Mesenchymal stem cell (in vitro differentiated cells and primary cell): ENCODE data around the gene GABPB1.

Experiments used
- DNase-seq: peaks from one replicate; pipeline ENCODE4 v3.0.0-alpha.2; 2013
- H2AFZ ChIP-seq: one replicate; pipeline ENCODE4 v1.6.1; 2013; ENCODE audit warnings: low read depth, mild to moderate bottlenecking, control low read depth, inconsistent platforms, low read length, moderate library complexity
- H2AK5ac ChIP-seq: 2 replicates; pipeline ENCODE4 v1.6.1; 2013; ENCODE audit warnings: low read length, moderate library complexity, mild to moderate bottlenecking, inconsistent platforms; ENCODE audit not compliant: severe bottlenecking
- H2BK120ac ChIP-seq: one replicate; pipeline ENCODE4 v1.6.1; 2013; ENCODE audit warnings: low read depth, mild to moderate bottlenecking, inconsistent platforms, low read length, moderate library complexity
- H2BK12ac ChIP-seq, 2 experiments: one replicate each; pipeline ENCODE4 v1.6.1; 2013; ENCODE audit warnings: inconsistent platforms in 2 of 2, low read length in 2 of 2, mild to moderate bottlenecking in 2 of 2, moderate library complexity in 2 of 2, control low read depth in 1 of 2
- H2BK15ac ChIP-seq: one replicate; pipeline ENCODE4 v1.6.1; 2013; ENCODE audit warnings: mild to moderate bottlenecking, low read depth, inconsistent platforms; ENCODE audit not compliant: poor library complexity, severe bottlenecking
- H2BK5ac ChIP-seq: 2 replicates; pipeline ENCODE4 v1.6.1; 2013; ENCODE audit warnings: low read depth, mild to moderate bottlenecking, low read length, control low read depth, inconsistent platforms; ENCODE audit not compliant: poor library complexity, severe bottlenecking
- H3K14ac ChIP-seq, 2 experiments: one replicate each; pipeline ENCODE4 v1.6.1; 2013; ENCODE audit warnings: inconsistent platforms in 2 of 2, low read length in 2 of 2, control low read depth in 1 of 2, mild to moderate bottlenecking in 1 of 2, moderate library complexity in 1 of 2
- H3K18ac ChIP-seq, 2 experiments: one replicate each; pipeline ENCODE4 v1.6.1; 2013; ENCODE audit warnings: inconsistent platforms in 2 of 2, low read length in 2 of 2, control low read depth in 1 of 2, low read depth in 1 of 2, mild to moderate bottlenecking in 1 of 2
- H3K23ac ChIP-seq, 2 experiments: one replicate each; pipeline ENCODE4 v1.6.1; 2013; ENCODE audit warnings: inconsistent platforms in 2 of 2, low read length in 2 of 2, mild to moderate bottlenecking in 2 of 2, moderate library complexity in 2 of 2, control low read depth in 1 of 2
- H3K27ac ChIP-seq: 2 replicates; pipeline ENCODE4 v1.5.1; 2013; ENCODE audit warnings: mild to moderate bottlenecking, moderate library complexity, low read length, control low read depth, inconsistent platforms; ENCODE audit not compliant: poor library complexity, severe bottlenecking
- H3K27me3 ChIP-seq, 2 experiments: 2 replicates each; pipeline versions ENCODE4 v1.6.1 to v1.7.0; 2013; ENCODE audit warnings: low read length in 2 of 2, mild to moderate bottlenecking in 2 of 2, moderate library complexity in 2 of 2, control low read depth in 1 of 2, inconsistent platforms in 1 of 2; ENCODE audit not compliant: control insufficient read depth in 1 of 2, insufficient read depth in 1 of 2
- H3K36me3 ChIP-seq, 2 experiments: 2 replicates each; pipeline versions ENCODE4 v1.6.1 to v1.7.0; 2013; ENCODE audit warnings: low read length in 2 of 2, control low read depth in 1 of 2, inconsistent platforms in 1 of 2, low read depth in 1 of 2, mild to moderate bottlenecking in 1 of 2; ENCODE audit not compliant: insufficient read depth in 2 of 2, control insufficient read depth in 1 of 2
- H3K4ac ChIP-seq, 2 experiments: one replicate each; pipeline ENCODE4 v1.6.1; 2013; ENCODE audit warnings: inconsistent platforms in 2 of 2, low read length in 2 of 2, mild to moderate bottlenecking in 2 of 2, moderate library complexity in 2 of 2, control low read depth in 1 of 2, low read depth in 1 of 2
- H3K4me1 ChIP-seq: 2 replicates; pipeline ENCODE4 v1.6.1; 2013; ENCODE audit warnings: low read depth, low read length, control low read depth; ENCODE audit not compliant: control insufficient read depth, insufficient read depth
- H3K4me2 ChIP-seq: 2 replicates; pipeline ENCODE4 v1.6.1; 2013; ENCODE audit warnings: low read length, mild to moderate bottlenecking, inconsistent platforms; ENCODE audit not compliant: poor library complexity, severe bottlenecking
- H3K4me3 ChIP-seq, 2 experiments: 2 replicates each; pipeline versions ENCODE4 v1.5.1 to v1.7.0; 2013; ENCODE audit warnings: low read length in 2 of 2, mild to moderate bottlenecking in 2 of 2, control low read depth in 1 of 2, low read depth in 1 of 2; ENCODE audit not compliant: insufficient read depth in 1 of 2
- H3K79me1 ChIP-seq: replicated peaks from 2 replicates; pipeline ENCODE4 v1.6.1; 2013; ENCODE audit warnings: mild to moderate bottlenecking, control low read depth, low read length, inconsistent platforms; ENCODE audit not compliant: poor library complexity, severe bottlenecking
- H3K9ac ChIP-seq: 2 replicates; pipeline ENCODE4 v1.7.0; 2013; ENCODE audit warnings: mild to moderate bottlenecking, low read length, moderate library complexity
- H3K9me3 ChIP-seq: 2 replicates; pipeline ENCODE4 v1.7.0; 2013; ENCODE audit warnings: mild to moderate bottlenecking, low read length; ENCODE audit not compliant: control insufficient read depth
- H4K8ac ChIP-seq: one replicate; pipeline ENCODE4 v1.6.1; 2013; ENCODE audit warnings: inconsistent platforms, mild to moderate bottlenecking, low read length, moderate library complexity
- H4K91ac ChIP-seq: one replicate; pipeline ENCODE4 v1.6.1; 2013; ENCODE audit warnings: mild to moderate bottlenecking, low read length, inconsistent platforms
- WGBS: methylation state at CpG from one replicate; pipeline ENCODE4 v1.1.7; 2013; ENCODE audit warnings: mixed read lengths; 5-methylcytosine and 5-hydroxymethylcytosine counted together

The GABPB1 gene

GRCh38 chr15:50363612-50364011 lies 8.6 kb upstream of the GABPB1 start:
- H2BK120ac ChIP-seq = no peak overlapping the region
- no peak overlapping the region for H3K23ac ChIP-seq
- H3K18ac ChIP-seq = no peak overlapping the region
- H3K27ac ChIP-seq = no peak overlapping the region
- peaks cover 12 to 63% of the 10 kb centered on the region in 2 experiments for H3K36me3 ChIP-seq
- no peak overlapping the region for H2BK5ac ChIP-seq
- H3K4me1 ChIP-seq = no peaks in the 10 kb centered on the region
- H3K9ac ChIP-seq = no peak overlapping the region
- H3K79me1 ChIP-seq = peaks cover 20% of the 10 kb centered on the region
- no peak overlapping the region for H3K4me2 ChIP-seq
- no peak for DNase-seq
- no peak overlapping the region for H2AK5ac ChIP-seq
- H4K91ac ChIP-seq = no peak overlapping the region
- H3K4me3 ChIP-seq = no peak overlapping the region
- no peak overlapping the region for H2BK15ac ChIP-seq
- no peak overlapping the region for H3K14ac ChIP-seq
- H3K4ac ChIP-seq = no peak overlapping the region
- H4K8ac ChIP-seq = no peak overlapping the region
- 100% methylated on average over 2 of the region's 2 CpGs for WGBS
- no peak overlapping the region for H2AFZ ChIP-seq
- no peak overlapping the region for H2BK12ac ChIP-seq
- H3K27me3 ChIP-seq = no peaks in the 10 kb centered on the region
- no peaks in the 10 kb centered on the region for H3K9me3 ChIP-seq

- Histone ChIP-seq H2BK120ac (no peak overlapping the region), H2BK12ac (no peak overlapping the region), H3K9me3 (no peaks in the 10 kb centered on the region), H3K18ac (no peak overlapping the region), H4K91ac (peak overlapping the region; percentile 46), H3K27me3 (no peaks in the 10 kb centered on the region), H3K14ac (no peak overlapping the region), H4K8ac (no peak overlapping the region), H2AK5ac (no peak overlapping the region), H3K9ac (no peak overlapping the region), H3K4me3 (no peak overlapping the region), H3K23ac (no peak overlapping the region), H3K27ac (no peak overlapping the region), H3K36me3 (peaks cover 12 to 68% of the 10 kb centered on the region in 2 experiments), H3K4me2 (no peak overlapping the region), H2BK5ac (no peak overlapping the region), H2AFZ (no peak overlapping the region), H2BK15ac (no peak overlapping the region), H3K4ac (no peak overlapping the region), H3K79me1 (peaks cover 17% of the 10 kb centered on the region), H3K4me1 (peaks cover 3% of the 10 kb centered on the region)
- no peak for DNase-seq
- WGBS = 96% methylated on average over 5 of the region's 6 CpGs
Measured at GRCh38 chr15:50361756-50362155, 6.8 kb upstream of the GABPB1 start.

GRCh38 chr15:50358845-50359244 lies 3.8 kb upstream of the GABPB1 start:
- no peak overlapping the region for H3K27ac ChIP-seq
- H2BK5ac ChIP-seq = no peak overlapping the region
- no peak overlapping the region for H3K18ac ChIP-seq
- H3K4me3 ChIP-seq = no peak overlapping the region
- DNase-seq = peak; percentile 67
- H3K9ac ChIP-seq = peak overlapping the region; percentile 6
- no peak overlapping the region for H2AFZ ChIP-seq
- H3K4me1 ChIP-seq = peaks cover 3% of the 10 kb centered on the region
- no peak overlapping the region for H3K23ac ChIP-seq
- 100% methylated on average over 1 of the region's 1 CpG for WGBS
- H4K8ac ChIP-seq = no peak overlapping the region
- H2AK5ac ChIP-seq = no peak overlapping the region
- no peak overlapping the region for H3K4ac ChIP-seq
- peaks cover 17% of the 10 kb centered on the region for H3K79me1 ChIP-seq
- no peak overlapping the region for H2BK12ac ChIP-seq
- H3K36me3 ChIP-seq = peaks cover 12 to 62% of the 10 kb centered on the region in 2 experiments
- H2BK15ac ChIP-seq = no peak overlapping the region
- H3K14ac ChIP-seq = no peak overlapping the region
- no peaks in the 10 kb centered on the region for H3K27me3 ChIP-seq
- no peak overlapping the region for H2BK120ac ChIP-seq
- no peaks in the 10 kb centered on the region for H3K9me3 ChIP-seq
- H3K4me2 ChIP-seq = no peak overlapping the region
- no peak overlapping the region for H4K91ac ChIP-seq

- H3K18ac ChIP-seq = no peak overlapping the region
- H3K27me3 ChIP-seq = no peaks in the 10 kb centered on the region
- H3K4ac ChIP-seq = no peak overlapping the region
- H3K9me3 ChIP-seq = no peaks in the 10 kb centered on the region
- H3K27ac ChIP-seq = no peak overlapping the region
- DNase-seq = no peak
- H3K9ac ChIP-seq = peak overlapping the region; percentile 98
- H2AK5ac ChIP-seq = no peak overlapping the region
- no peak overlapping the region for H2BK12ac ChIP-seq
- H3K14ac ChIP-seq = no peak overlapping the region
- no peak overlapping the region for H2AFZ ChIP-seq
- peaks cover 7 to 35% of the 10 kb centered on the region in 2 experiments for H3K36me3 ChIP-seq
- peak overlapping the region in 1 of 2 experiments; percentile 82 for H3K4me3 ChIP-seq
- 0% methylated on average over 2 of the region's 2 CpGs for WGBS
- H3K4me1 ChIP-seq = peaks cover 6% of the 10 kb centered on the region
- H3K79me1 ChIP-seq = peaks cover 8% of the 10 kb centered on the region
- no peak overlapping the region for H2BK120ac ChIP-seq
- no peak overlapping the region for H4K91ac ChIP-seq
- no peak overlapping the region for H4K8ac ChIP-seq
- H2BK5ac ChIP-seq = no peak overlapping the region
- no peak overlapping the region for H2BK15ac ChIP-seq
- peak overlapping the region; percentile 58 for H3K4me2 ChIP-seq
- no peak overlapping the region for H3K23ac ChIP-seq
Measured at GRCh38 chr15:50355980-50356379, 982 bp upstream of the GABPB1 start.
